Measurements from ENCODE around the gene PDYN.

DNA sequence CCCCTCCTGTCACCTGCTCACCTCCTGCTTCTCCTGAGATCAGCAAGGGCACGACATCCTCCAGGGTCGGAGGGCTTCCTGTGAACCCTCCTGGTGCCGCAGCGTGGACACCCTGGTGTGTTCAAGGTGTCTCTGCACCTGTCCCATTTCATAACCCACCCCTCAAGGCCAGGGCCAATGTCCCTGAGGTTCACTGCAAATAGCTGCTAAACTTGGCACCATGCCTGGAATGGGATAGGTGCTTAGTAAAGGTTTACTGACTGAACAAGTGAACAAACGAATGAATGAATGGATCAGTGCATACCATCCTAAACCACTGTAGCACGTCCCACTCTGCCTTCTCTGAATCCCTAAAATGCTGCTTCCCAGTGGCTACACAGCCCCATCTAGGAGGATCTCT is 63.7 kb downstream of the PDYN start:
- no peak for TF ChIP-seq EP300 (IDR thresholded peaks at IDR 0.05)
- TF ChIP-seq CTCF (IDR thresholded peaks at IDR 0.05), result no peak
- no peak for TF ChIP-seq POLR2AphosphoS5 (IDR thresholded peaks at IDR 0.05)
- no peak for TF ChIP-seq POLR2A (IDR thresholded peaks at IDR 0.05; ENCODE audit: low read depth)

All from esophagus muscularis mucosa (tissue), 4 donors.